ENCODE measurements around the gene NFATC2.
"Not testable (repeated sequence)": the region's sequence is repeated elsewhere in the genome, so short reads cannot be mapped to it uniquely, and the experiment has no call there.

The NFATC2 gene

GRCh38 chr20:51350941-51351631 is 191.4 kb downstream of the NFATC2 start:
- Histone ChIP-seq H3K27ac (peak overlapping the region; percentile 98), H3K27me3 (replicated peaks) (no peaks in the 10 kb centered on the region), H3K4me3 (ENCODE audit: low read depth, low read length) (no peak overlapping the region), H3K36me3 (replicated peaks) (no peaks in the 10 kb centered on the region)
- in situ Hi-C loops (cut with HindIII; ENCODE audit: low pct_ligation_motif_present, low sequenced_read_pairs), result no loop called here
- TF ChIP-seq CTCF (IDR thresholded peaks at IDR 0.05; ENCODE audit: low read depth, low read length, missing control alignments), result no peak
- DNase-seq, result peak; percentile 98

- in situ Hi-C loops (cut with HindIII; ENCODE audit: low pct_ligation_motif_present, low sequenced_read_pairs), result no loop called here
- H3K27ac ChIP-seq, result peak overlapping the region; percentile 98
- DNase-seq, result no peak
These were observed 193.6 kb downstream of the NFATC2 start for GRCh38 chr20:51348876-51349275.

GRCh38 chr20:51347831-51348230 is 194.7 kb downstream of the NFATC2 start:
- no peaks in the 10 kb centered on the region for H3K36me3 ChIP-seq (replicated peaks)
- in situ Hi-C loops (cut with HindIII; ENCODE audit: low pct_ligation_motif_present, low sequenced_read_pairs), result no loop called here
- no peak overlapping the region for H3K4me3 ChIP-seq (ENCODE audit: low read depth, low read length)
- no peak for TF ChIP-seq CTCF (IDR thresholded peaks at IDR 0.05; ENCODE audit: low read depth, low read length, missing control alignments)
- no peaks in the 10 kb centered on the region for H3K27me3 ChIP-seq (replicated peaks)
- H3K27ac ChIP-seq, result peak overlapping the region; percentile 29
- no peak for DNase-seq

More at GRCh38 chr20:51348876-51349275, 193.6 kb downstream of the NFATC2 start:
- Histone ChIP-seq H3K27me3 (replicated peaks) (no peaks in the 10 kb centered on the region), H3K4me3 (ENCODE audit: low read depth, low read length) (no peak overlapping the region), H3K36me3 (replicated peaks) (no peaks in the 10 kb centered on the region)
- TF ChIP-seq CTCF (IDR thresholded peaks at IDR 0.05; ENCODE audit: low read depth, low read length, missing control alignments), result no peak

- DNase-seq, result peak; percentile 81
- no peak for TF ChIP-seq CTCF (IDR thresholded peaks at IDR 0.05; ENCODE audit: low read depth, low read length, missing control alignments)
- H3K27ac ChIP-seq, result peak overlapping the region; percentile 75
- in situ Hi-C loops (cut with HindIII; ENCODE audit: low pct_ligation_motif_present, low sequenced_read_pairs), result no loop called here
- H3K4me3 ChIP-seq (ENCODE audit: low read depth, low read length), result no peak overlapping the region
- H3K36me3 ChIP-seq (replicated peaks), result no peaks in the 10 kb centered on the region
- no peaks in the 10 kb centered on the region for H3K27me3 ChIP-seq (replicated peaks)
These were observed 195.6 kb downstream of the NFATC2 start for GRCh38 chr20:51346686-51347485.

DNA sequence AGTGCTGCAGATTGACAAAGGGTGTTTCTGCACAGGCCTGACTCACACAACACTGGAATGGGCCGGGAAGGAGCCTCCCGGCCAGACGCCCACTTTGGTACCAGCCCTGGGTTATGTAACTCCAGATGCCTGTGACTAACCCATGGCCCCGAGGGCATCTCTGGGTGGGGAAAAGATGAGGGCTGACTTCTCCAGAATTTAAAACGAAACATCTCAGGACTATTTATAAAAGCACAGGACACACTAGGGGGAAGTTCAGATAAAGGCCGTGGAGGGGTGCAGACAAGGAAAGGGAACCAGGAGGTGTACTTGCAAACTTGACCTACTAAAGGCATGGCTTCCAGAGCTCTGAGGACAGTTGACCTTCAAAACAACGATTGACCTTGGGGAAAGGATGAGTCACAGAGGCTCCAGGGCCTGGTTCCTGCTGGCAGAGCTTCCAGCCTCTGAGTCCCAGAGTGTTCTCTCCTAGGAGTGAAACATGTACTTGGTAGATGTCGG is 196.9 kb downstream of the NFATC2 start:
- H3K4me3 ChIP-seq (ENCODE audit: low read depth, low read length), result no peak overlapping the region
- in situ Hi-C loops (cut with HindIII; ENCODE audit: low pct_ligation_motif_present, low sequenced_read_pairs), result no loop called here
- DNase-seq, result no peak
- no peaks in the 10 kb centered on the region for H3K27me3 ChIP-seq (replicated peaks)
- H3K36me3 ChIP-seq (replicated peaks), result no peaks in the 10 kb centered on the region
- H3K27ac ChIP-seq, result peak overlapping the region; percentile 75
- TF ChIP-seq CTCF (IDR thresholded peaks at IDR 0.05; ENCODE audit: low read depth, low read length, missing control alignments), result no peak

- H3K27ac ChIP-seq; H3K36me3 ChIP-seq (replicated peaks); DNase-seq; H3K4me3 ChIP-seq (ENCODE audit: low read depth, low read length); in situ Hi-C loops (cut with HindIII; ENCODE audit: low pct_ligation_motif_present, low sequenced_read_pairs); H3K27me3 ChIP-seq (replicated peaks): not testable (repeated sequence)
These were observed 198.7 kb downstream of the NFATC2 start for GRCh38 chr20:51343802-51344201.
